Stomach (tissue), 9 donors: ENCODE measurements around the gene KIAA1958. TPM values are rescaled to one million over a fixed set of nuclear protein-coding genes. Genes with fewer than 3 reads are reported as not detected.

Experiments
- DNase-seq, 2 donors: peaks; one replicate each; pipeline versions ENCODE4 v3.0.0 to v3.0.0-alpha.2; 2013 to 2019
- H3K27ac ChIP-seq, 5 donors: fragments of 200-600 bp in 4 of 5; sonication (generic) in 4 of 5; one replicate each; pipeline ENCODE4 v1.5.1; 2013 to 2019; ENCODE audit warnings: mild to moderate bottlenecking in 1 of 5, moderate library complexity in 1 of 5
- H3K27me3 ChIP-seq, 3 donors: fragments of 200-600 bp; sonication (generic); one replicate each; pipeline ENCODE4 v1.5.1; 2017 to 2019; ENCODE audit warnings: mixed run types in 1 of 3
- H3K36me3 ChIP-seq, 4 donors: fragments of 200-600 bp; sonication (generic); 1 replicate in 3 of 4; 2 replicates in 1 of 4; pipeline ENCODE4 v1.5.1; 2016 to 2019
- H3K4me1 ChIP-seq, 4 donors: fragments of 200-600 bp; sonication (generic); one replicate each; pipeline ENCODE4 v1.5.1; 2016 to 2019
- H3K4me3 ChIP-seq, 4 donors: fragments of 200-600 bp; sonication (generic) in 3 of 4; one replicate each; pipeline ENCODE4 v1.5.1; 2016 to 2019; ENCODE audit warnings: mild to moderate bottlenecking in 1 of 4
- H3K9me3 ChIP-seq, 4 donors: fragments of 200-600 bp; sonication (generic); one replicate each; pipeline ENCODE4 v1.5.1; 2016 to 2019
- EP300 ChIP-seq: sonication (generic); formaldehyde crosslinking; IDR thresholded peaks from one replicate; pipeline ENCODE4 v1.6.1; 2017; ENCODE audit warnings: antibody characterized with exemption
- POLR2A ChIP-seq, 4 donors: fragments of 450-650 bp; IDR thresholded peaks; one replicate each; pipeline ENCODE4 v1.6.1; 2016; ENCODE audit warnings: antibody characterized with exemption in 4 of 4, control low read depth in 2 of 4, mild to moderate bottlenecking in 1 of 4, moderate library complexity in 1 of 4
- POLR2AphosphoS5 ChIP-seq, 3 donors: sonication (generic); formaldehyde crosslinking; IDR thresholded peaks; one replicate each; pipeline ENCODE4 v1.6.1; 2016; ENCODE audit warnings: antibody characterized with exemption in 3 of 3
- WGBS, 5 donors: extraction: QIAGEN DNeasy Blood & Tissue Kit in 3 of 5; methylation state at CpG; one replicate each; pipeline versions ENCODE4 v1.1.5 to v1.1.7; 2013 to 2018; 5-methylcytosine and 5-hydroxymethylcytosine counted together
- intact Hi-C: fragments of 100-400 bp; cut with DNase I; formaldehyde crosslinking; loops from one replicate; pipeline ENCODE4 v1.15.1; 2023; ENCODE audit warnings: low total_unique reads
- polyA plus RNA-seq, 3 donors: library from polyadenylated mRNA; stranded (reverse); fragments of 200-250 nt; gene quantifications; one replicate each; pipeline ENCODE4 v1.2.3, GENCODE V29; 2013
- total RNA-seq, 5 donors: library from RNA; depleted of rRNA; stranded (reverse); fragments of >200 nt; gene quantifications; one replicate each; pipeline versions ENCODE4 v1.1.0 to v1.2.3, GENCODE V29; 2014 to 2016
- TF ChIP-seq, protein P1 (sequence below), 7 experiments: fragments of 450-650 bp in 4 of 7; fragments of 200-600 bp in 3 of 7; sonication (generic) in 3 of 7; IDR thresholded peaks; one replicate each; pipeline ENCODE4 v1.5.1; 2016 to 2019; ENCODE audit warnings: antibody characterized with exemption in 7 of 7, control low read depth in 2 of 7, mild to moderate bottlenecking in 1 of 7
- donor health status: healthy with polysubstance abuse.
- donor health status: Bipolar disorder and iron deficiency.
- donor health status: healthy.

Gene KIAA1958
- total and polyA plus RNA-seq, 8 donors: 0.60 to 77.7 (median 12.8) TPM

DNA sequence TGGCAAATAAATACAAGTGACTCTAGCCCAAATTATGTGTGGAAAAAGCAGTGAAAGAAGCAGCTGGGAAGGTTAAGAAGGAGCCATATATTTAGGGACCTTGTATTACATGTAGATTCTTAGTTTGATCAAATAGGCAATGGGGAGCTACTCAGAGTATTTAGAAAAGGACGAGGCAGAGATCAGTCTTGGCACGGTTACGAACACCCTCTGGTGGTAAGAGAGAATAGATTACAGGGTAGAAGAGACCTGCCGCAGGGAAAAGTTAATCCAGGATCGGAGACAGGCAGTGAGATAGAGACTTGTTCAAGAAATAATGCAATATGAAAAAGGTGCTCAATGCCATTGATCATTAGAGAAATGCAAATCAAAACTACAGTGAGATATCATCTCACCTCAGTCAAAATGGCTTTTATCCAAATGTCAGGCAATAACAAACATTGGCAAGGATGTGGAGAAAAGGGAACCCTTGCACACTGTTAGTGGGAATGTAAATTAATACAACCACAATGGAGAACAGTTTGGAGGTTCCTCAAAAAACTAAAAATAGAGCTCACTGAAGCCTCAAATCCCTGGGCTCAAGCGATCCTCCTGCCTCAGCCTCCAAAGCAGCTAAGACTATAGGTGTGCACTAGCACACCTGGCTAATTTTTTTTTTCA, 219.3 kb downstream of the KIAA1958 start:
- Histone ChIP-seq H3K27me3 (no peaks in the 10 kb centered on the region), H3K4me3 (no peak overlapping the region), H3K4me1 (peaks cover 3 to 14% (median 9%) of the 10 kb centered on the region in 4 donors), H3K9me3 (no peaks in the 10 kb centered on the region), H3K36me3 (peaks cover 0 to 22% (median 12%) of the 10 kb centered on the region in 4 donors), H3K27ac (no peak overlapping the region)
- TF ChIP-seq, protein P1, sequence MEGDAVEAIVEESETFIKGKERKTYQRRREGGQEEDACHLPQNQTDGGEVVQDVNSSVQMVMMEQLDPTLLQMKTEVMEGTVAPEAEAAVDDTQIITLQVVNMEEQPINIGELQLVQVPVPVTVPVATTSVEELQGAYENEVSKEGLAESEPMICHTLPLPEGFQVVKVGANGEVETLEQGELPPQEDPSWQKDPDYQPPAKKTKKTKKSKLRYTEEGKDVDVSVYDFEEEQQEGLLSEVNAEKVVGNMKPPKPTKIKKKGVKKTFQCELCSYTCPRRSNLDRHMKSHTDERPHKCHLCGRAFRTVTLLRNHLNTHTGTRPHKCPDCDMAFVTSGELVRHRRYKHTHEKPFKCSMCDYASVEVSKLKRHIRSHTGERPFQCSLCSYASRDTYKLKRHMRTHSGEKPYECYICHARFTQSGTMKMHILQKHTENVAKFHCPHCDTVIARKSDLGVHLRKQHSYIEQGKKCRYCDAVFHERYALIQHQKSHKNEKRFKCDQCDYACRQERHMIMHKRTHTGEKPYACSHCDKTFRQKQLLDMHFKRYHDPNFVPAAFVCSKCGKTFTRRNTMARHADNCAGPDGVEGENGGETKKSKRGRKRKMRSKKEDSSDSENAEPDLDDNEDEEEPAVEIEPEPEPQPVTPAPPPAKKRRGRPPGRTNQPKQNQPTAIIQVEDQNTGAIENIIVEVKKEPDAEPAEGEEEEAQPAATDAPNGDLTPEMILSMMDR (IDR thresholded peaks at IDR 0.05): peak in 5 of 7 experiments; percentile 16 to 60 (median 28)
- no peak for TF ChIP-seq POLR2A (IDR thresholded peaks at IDR 0.05)
- intact Hi-C loops: no loop called here
- DNase-seq: peak; percentile 36 to 81
- 28 to 47% (median 35%) methylated on average over 6 of the region's 6 CpGs for WGBS, 5 donors

GRCh38 chr9:112711050-112711689, 224.5 kb downstream of the KIAA1958 start:
- Histone ChIP-seq H3K36me3 (peaks cover 0 to 45% (median 17%) of the 10 kb centered on the region in 4 donors), H3K27me3 (no peaks in the 10 kb centered on the region), H3K9me3 (peaks cover 0 to 4% (median 0%) of the 10 kb centered on the region in 4 donors), H3K27ac (no peak overlapping the region), H3K4me3 (no peak overlapping the region), H3K4me1 (peaks cover 0 to 25% (median 12%) of the 10 kb centered on the region in 4 donors)
- peak in 1 of 2 donors; percentile 69 for DNase-seq
- TF ChIP-seq POLR2A (IDR thresholded peaks at IDR 0.05): no peak
- TF ChIP-seq, protein P1 (IDR thresholded peaks at IDR 0.05): peak in 3 of 7 experiments; percentile 16 to 35 (median 34)
- intact Hi-C loops: no loop called here
- WGBS, 5 donors: 53 to 73% (median 61%) methylated on average over 7 of the region's 7 CpGs

DNA sequence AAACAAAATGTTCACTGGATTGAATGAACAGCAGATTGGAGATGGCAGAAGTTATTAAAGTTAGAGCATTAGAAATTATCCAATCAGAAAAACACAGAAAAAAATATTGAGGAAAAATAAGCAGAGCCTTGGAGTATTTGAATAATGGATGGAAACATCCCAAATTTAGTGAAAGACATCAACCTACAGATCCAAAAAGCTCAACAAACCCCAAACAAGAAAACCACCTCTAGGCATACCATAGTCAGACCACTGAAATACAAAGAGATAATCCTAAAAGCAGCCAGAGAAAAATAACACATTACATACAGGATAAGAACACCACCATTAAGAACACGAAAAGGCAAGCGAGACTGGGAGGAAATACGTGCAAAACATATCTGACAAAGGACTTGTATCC, 226.1 kb downstream of the KIAA1958 start:
- DNase-seq: no peak
- H3K4me3 ChIP-seq: no peak overlapping the region
- H3K4me1 ChIP-seq: peaks cover 6 to 36% (median 23%) of the 10 kb centered on the region in 4 donors
- intact Hi-C loops: no loop called here
- 94 to 100% (median 99%) methylated on average over 3 of the region's 3 CpGs for WGBS, 5 donors
- H3K27me3 ChIP-seq: no peaks in the 10 kb centered on the region
- TF ChIP-seq POLR2A (IDR thresholded peaks at IDR 0.05): no peak
- TF ChIP-seq EP300: no peak
- TF ChIP-seq, protein P1 (IDR thresholded peaks at IDR 0.05): no peak
- TF ChIP-seq POLR2AphosphoS5 (IDR thresholded peaks at IDR 0.05): no peak
- H3K27ac ChIP-seq: no peak overlapping the region
- peaks cover 0 to 4% (median 0%) of the 10 kb centered on the region in 4 donors for H3K9me3 ChIP-seq
- H3K36me3 ChIP-seq: peaks cover 0 to 45% (median 17%) of the 10 kb centered on the region in 4 donors

GRCh38 chr9:112717661-112718331, 231.2 kb downstream of the KIAA1958 start, which contains the start of gene INIP:
TSS of gene INIP (minus strand) at chr9:112718117. CDS start at chr9:112716485, 1,632 bp downstream.
- no peaks in the 10 kb centered on the region for H3K27me3 ChIP-seq
- WGBS, 5 donors: 0 to 1% (median 0%) methylated on average over 29 to 51 of the region's 51 CpGs
- H3K36me3 ChIP-seq: peaks cover 0 to 23% (median 8%) of the 10 kb centered on the region in 4 donors
- H3K4me1 ChIP-seq: peaks cover 6 to 28% (median 17%) of the 10 kb centered on the region in 4 donors
- peak within 1 kb of the TSS; percentile 68 to 82 (median 76) for H3K4me3 ChIP-seq
- no peaks in the 10 kb centered on the region for H3K9me3 ChIP-seq
- peak; percentile 96 to 99 for DNase-seq
- intact Hi-C loops: no loop called here
- peak within 1 kb of the TSS; percentile 73 to 93 (median 90) for H3K27ac ChIP-seq
- peak in 1 of 4 donors; percentile 41 for TF ChIP-seq POLR2A (IDR thresholded peaks at IDR 0.05)
- TF ChIP-seq POLR2AphosphoS5 (IDR thresholded peaks at IDR 0.05): peak; percentile 76 to 94 (median 85)
- TF ChIP-seq, protein P1 (IDR thresholded peaks at IDR 0.05): no peak
- TF ChIP-seq EP300: no peak
